ENCODE results near the gene TUBA3D.
"Not testable (repeated sequence)": the region's sequence is repeated elsewhere in the genome, so short reads cannot be mapped to it uniquely, and the experiment has no call there.

TUBA3D gene

DNA sequence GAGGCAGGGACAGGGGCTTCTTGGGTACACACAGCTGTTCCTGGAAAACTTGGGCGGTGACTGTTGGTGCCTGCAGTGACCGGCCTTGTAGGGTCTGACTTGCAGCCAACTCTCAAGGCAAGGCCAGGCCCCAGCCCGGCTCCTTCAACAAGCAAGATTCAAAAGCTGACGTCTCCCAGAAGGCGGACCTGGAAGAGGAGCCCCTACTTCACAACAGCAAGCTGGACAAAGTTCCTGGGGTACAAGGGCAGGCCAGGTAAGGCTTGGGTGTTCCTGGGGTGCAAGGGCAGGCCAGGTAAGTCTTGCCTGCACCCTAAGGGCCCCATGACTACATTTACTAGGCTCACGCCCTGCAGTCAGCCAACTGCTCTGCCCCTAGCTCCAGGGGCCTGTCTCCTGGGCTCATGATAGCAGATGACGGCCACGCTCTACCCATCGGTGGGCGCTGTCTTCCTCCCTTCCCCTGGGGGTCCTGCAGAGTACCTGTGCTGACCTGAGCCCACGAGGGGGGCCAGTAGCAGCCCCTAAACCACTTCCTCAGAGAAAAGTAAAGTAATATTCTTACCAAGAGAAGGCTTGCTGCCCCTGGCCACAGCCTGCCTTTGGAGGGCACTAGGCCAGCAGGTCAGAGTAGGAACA is 55.7 kb downstream of the TUBA3D start:
- not testable (repeated sequence) for H4K20me1 ChIP-seq (ENCODE audit: insufficient read depth, low read length); H3K36me3 ChIP-seq (ENCODE audit: insufficient read depth, low read length); H3K79me2 ChIP-seq (ENCODE audit: insufficient read depth, low read length); ATAC-seq (ENCODE audit: insufficient read depth, low read depth); H3K27ac ChIP-seq (ENCODE audit: low read length); H3K9me3 ChIP-seq (ENCODE audit: insufficient read depth, low read length, severe bottlenecking); H2AFZ ChIP-seq (ENCODE audit: low read depth, low read length); DNase-seq; H3K4me3 ChIP-seq (ENCODE audit: low read depth in 1 of 2, low read length in 2 of 2); H3K27me3 ChIP-seq (ENCODE audit: insufficient read depth, low read length, poor library complexity); H3K4me2 ChIP-seq (ENCODE audit: insufficient read depth, low read length); H3K9ac ChIP-seq (ENCODE audit: low read depth, low read length)
- peaks cover 15% of the 10 kb centered on the region for H3K4me1 ChIP-seq (ENCODE audit: insufficient read depth, low read length)
